Smooth muscle cell (in vitro differentiated cells): ENCODE measurements around the gene HSPA6. TPM values are rescaled to one million over a fixed set of nuclear protein-coding genes. Genes with fewer than 3 reads are reported as not detected.
"Not testable (repeated sequence)": the region's sequence is repeated elsewhere in the genome, so short reads cannot be mapped to it uniquely, and the experiment has no call there.

Experiments
- DNase-seq: peaks from one replicate; lab custom pipeline; 2025; ENCODE audit not compliant: unreplicated experiment; lab: John Stamatoyannopoulos, UW
- H2AFZ ChIP-seq: fragments of 200-600 bp; sonication (generic); 2 replicates; pipeline ENCODE4 v1.6.0; 2016; ENCODE audit warnings: antibody characterized with exemption, low read depth, mild to moderate bottlenecking
- H3F3A ChIP-seq: fragments of 200-600 bp; sonication (generic); 2 replicates; pipeline ENCODE4 v1.6.0; 2017; ENCODE audit warnings: antibody characterized with exemption, low read depth
- H3K27ac ChIP-seq: fragments of 200-600 bp; sonication (generic); 2 replicates; pipeline ENCODE4 v1.5.1; 2016; ENCODE audit warnings: low read depth, mild to moderate bottlenecking
- H3K27me3 ChIP-seq: fragments of 200-600 bp; sonication (generic); 2 replicates; pipeline ENCODE4 v1.6.1; 2016; ENCODE audit warnings: low read depth, mild to moderate bottlenecking
- H3K36me3 ChIP-seq: fragments of 200-600 bp; sonication (generic); 2 replicates; pipeline ENCODE4 v1.5.1; 2016; ENCODE audit warnings: low read depth
- H3K4me1 ChIP-seq: fragments of 200-600 bp; sonication (generic); 2 replicates; pipeline ENCODE4 v1.5.1; 2016; ENCODE audit warnings: low read depth
- H3K4me2 ChIP-seq: fragments of 200-600 bp; sonication (generic); 2 replicates; pipeline ENCODE4 v1.6.0; 2016; ENCODE audit warnings: mild to moderate bottlenecking
- H3K4me3 ChIP-seq: fragments of 200-600 bp; sonication (generic); 2 replicates; pipeline ENCODE4 v1.5.1; 2016; ENCODE audit warnings: mild to moderate bottlenecking
- H3K79me2 ChIP-seq: fragments of 200-600 bp; sonication (generic); 2 replicates; pipeline ENCODE4 v1.6.0; 2016; ENCODE audit warnings: low read depth, mild to moderate bottlenecking
- H3K9ac ChIP-seq: fragments of 200-600 bp; sonication (generic); 2 replicates; pipeline ENCODE4 v1.6.0; 2016; ENCODE audit warnings: low read depth
- H3K9me3 ChIP-seq: fragments of 200-600 bp; sonication (generic); replicated peaks from 2 replicates; pipeline ENCODE4 v1.5.1; 2016; ENCODE audit warnings: low read depth
- H4K20me1 ChIP-seq: fragments of 200-600 bp; sonication (generic); 2 replicates; pipeline ENCODE4 v1.6.0; 2016; ENCODE audit warnings: low read depth
- WGBS: methylation state at CpG from one replicate; pipeline ENCODE4 v1.1.7; 2016; ENCODE audit warnings: low lambda C conversion rate; 5-methylcytosine and 5-hydroxymethylcytosine counted together
- polyA plus RNA-seq: library from polyadenylated mRNA; unstranded; fragments of >200 nt; fragmentation: Nextera tagmentation; extraction: Ambion mirVana; gene quantifications from 2 replicates; pipeline ENCODE4 v1.2.1, GENCODE V29; 2016
- total RNA-seq: library from RNA; depleted of rRNA; stranded (reverse); fragments of >200 nt; gene quantifications from 2 replicates; pipeline ENCODE4 v1.2.3, GENCODE V29; 2014
- TF ChIP-seq, protein P1 (sequence below): fragments of 200-600 bp; sonication (generic); IDR thresholded peaks from 2 replicates; pipeline ENCODE4 v1.5.1; 2017; ENCODE audit warnings: borderline replicate concordance, mild to moderate bottlenecking, antibody characterized with exemption; ENCODE audit not compliant: insufficient read depth, poor library complexity, severe bottlenecking

The HSPA6 gene
- total and polyA plus RNA-seq, 2 experiments from 2014 or later: 0.18 to 0.45 TPM

DNA sequence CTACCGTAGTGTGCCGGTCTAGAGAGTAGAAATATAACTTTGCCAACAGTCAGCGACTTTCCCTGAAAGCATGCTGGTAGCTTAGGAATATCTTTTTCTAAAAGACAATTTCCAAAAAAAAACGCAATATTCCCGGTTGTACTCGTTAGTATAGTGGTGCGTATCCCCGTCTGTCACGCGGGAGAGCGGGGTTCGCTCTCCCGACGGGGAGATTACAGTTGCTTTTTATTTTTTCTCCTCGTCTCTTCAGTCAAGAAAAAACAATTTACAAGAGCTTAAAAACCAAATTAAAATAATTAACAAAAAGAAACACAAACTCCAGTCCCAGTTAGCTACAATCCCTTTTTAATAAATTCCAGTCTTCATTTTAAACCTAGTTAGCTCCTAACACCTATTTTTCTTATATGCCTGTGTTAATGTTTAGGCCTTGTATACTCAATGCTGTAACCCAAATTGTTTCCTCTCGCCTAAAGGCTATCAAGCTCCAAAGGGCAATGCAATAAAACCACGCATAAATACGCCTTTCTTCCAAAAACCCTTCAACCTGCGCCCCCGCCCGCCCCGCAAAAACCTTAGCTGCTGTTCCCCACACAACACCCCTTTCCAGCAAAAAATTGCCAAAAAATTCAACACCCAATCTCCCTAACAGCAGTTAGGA lies 7.8 kb downstream of the HSPA6 start:
- WGBS: 24% methylated on average over 22 of the region's 22 CpGs
- peak overlapping the region; percentile 6 for H2AFZ ChIP-seq

DNA sequence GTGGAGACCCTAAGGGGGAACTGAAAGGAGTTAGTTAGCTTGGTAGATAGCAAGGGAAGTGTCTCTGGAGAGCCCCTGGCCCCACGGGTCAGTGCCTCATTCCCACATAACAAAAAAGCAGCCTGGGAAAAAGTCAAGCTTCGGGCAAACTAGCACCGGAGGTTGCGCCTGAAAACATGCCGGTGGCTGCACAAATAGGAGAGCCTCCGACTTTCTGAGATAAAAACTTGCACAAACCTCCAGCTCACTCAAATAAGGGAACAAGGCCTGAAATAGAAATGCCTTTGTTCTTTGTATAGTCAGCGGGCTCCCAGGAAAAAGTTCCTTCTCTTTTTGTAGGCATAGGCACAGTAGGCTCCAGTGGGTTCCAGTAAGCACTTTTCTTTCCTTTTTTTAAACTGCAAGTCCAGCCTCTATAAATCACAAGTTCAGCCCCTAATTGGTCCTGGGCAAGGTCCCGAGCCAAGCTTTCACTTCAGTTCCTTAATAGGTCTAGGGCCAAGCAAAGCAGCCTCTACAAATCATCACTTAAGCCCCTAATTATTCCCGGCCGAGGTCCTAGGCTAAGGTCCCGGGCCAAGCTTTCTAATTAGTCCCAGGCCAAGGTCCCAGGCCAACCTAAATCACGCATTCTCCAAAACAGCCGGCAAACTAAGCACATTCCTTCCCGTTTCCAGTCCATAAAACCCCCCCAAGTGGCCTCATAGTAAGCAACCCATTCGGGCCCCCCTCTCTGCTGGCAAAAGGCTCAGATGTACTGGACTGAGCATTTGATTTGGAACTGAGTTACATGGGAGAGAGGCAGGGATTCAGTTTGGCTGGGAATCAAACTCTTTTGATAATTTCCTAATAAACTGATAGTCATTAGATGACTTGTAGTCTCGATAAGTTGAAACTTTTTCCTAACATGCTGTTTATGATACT lies 8.6 kb downstream of the HSPA6 start:
- not testable (repeated sequence) for H3K79me2 ChIP-seq, H3K36me3 ChIP-seq, H3K27me3 ChIP-seq, H3K9me3 ChIP-seq, H4K20me1 ChIP-seq, H3K27ac ChIP-seq, H3K9ac ChIP-seq, DNase-seq
- Histone ChIP-seq H3K4me3 (peak overlapping the region; percentile 78), H3F3A (peaks cover 11% of the 10 kb centered on the region), H3K4me1 (peaks cover 15% of the 10 kb centered on the region), H2AFZ (peak overlapping the region; percentile 6), H3K4me2 (peak overlapping the region; percentile 92)
- WGBS: 20% methylated on average over 16 of the region's 16 CpGs

More for the DNA sequence above, 7.8 kb downstream of the HSPA6 start:
- Histone ChIP-seq H3F3A (peaks cover 11% of the 10 kb centered on the region), H3K9me3 (no peaks in the 10 kb centered on the region), H3K27me3 (no peaks in the 10 kb centered on the region), H3K9ac (no peak overlapping the region), H3K4me1 (peaks cover 15% of the 10 kb centered on the region), H3K36me3 (no peaks in the 10 kb centered on the region), H4K20me1 (no peaks in the 10 kb centered on the region), H3K27ac (no peak overlapping the region), H3K79me2 (no peaks in the 10 kb centered on the region), H3K4me3 (peak overlapping the region; percentile 78), H3K4me2 (peak overlapping the region; percentile 92)
- DNase-seq: no peak
- TF ChIP-seq, protein P1, sequence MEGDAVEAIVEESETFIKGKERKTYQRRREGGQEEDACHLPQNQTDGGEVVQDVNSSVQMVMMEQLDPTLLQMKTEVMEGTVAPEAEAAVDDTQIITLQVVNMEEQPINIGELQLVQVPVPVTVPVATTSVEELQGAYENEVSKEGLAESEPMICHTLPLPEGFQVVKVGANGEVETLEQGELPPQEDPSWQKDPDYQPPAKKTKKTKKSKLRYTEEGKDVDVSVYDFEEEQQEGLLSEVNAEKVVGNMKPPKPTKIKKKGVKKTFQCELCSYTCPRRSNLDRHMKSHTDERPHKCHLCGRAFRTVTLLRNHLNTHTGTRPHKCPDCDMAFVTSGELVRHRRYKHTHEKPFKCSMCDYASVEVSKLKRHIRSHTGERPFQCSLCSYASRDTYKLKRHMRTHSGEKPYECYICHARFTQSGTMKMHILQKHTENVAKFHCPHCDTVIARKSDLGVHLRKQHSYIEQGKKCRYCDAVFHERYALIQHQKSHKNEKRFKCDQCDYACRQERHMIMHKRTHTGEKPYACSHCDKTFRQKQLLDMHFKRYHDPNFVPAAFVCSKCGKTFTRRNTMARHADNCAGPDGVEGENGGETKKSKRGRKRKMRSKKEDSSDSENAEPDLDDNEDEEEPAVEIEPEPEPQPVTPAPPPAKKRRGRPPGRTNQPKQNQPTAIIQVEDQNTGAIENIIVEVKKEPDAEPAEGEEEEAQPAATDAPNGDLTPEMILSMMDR: no peak

DNA sequence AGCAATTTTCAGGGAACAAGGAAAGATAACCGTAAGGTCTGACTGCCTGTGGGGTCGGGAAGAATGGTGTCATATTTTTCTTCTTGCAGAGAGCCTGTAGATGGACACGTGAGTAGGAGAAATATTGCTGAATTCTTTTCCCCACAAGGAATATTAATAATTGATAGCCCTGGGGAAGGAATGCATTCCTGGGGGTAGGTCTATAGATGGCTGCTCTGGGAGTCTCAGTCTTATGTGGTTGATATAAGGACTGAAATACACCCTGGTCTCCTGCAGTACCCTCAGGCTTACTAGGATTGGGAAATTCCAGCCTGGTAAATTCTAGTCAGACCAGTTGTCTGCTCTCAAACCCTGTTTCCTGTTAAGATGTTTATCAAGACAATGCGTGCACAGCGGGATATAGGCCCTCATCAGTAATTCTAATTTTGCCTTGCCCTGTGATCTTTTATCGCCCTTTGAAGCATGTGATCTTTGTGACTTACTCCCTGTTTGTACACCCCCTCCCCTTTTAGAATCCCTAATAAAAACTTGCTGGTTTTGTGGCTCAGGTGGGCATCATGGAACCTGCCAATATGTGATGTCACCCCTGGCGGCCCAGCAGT lies 12.8 kb downstream of the HSPA6 start:
- not testable (repeated sequence) for H3K36me3 ChIP-seq, H3K9ac ChIP-seq, H3K9me3 ChIP-seq, H3K27ac ChIP-seq, DNase-seq, H3K27me3 ChIP-seq, H2AFZ ChIP-seq, H3K79me2 ChIP-seq, H3K4me3 ChIP-seq, H3F3A ChIP-seq, H4K20me1 ChIP-seq, H3K4me2 ChIP-seq, H3K4me1 ChIP-seq
- 79% methylated on average over 7 of the region's 7 CpGs for WGBS

DNA sequence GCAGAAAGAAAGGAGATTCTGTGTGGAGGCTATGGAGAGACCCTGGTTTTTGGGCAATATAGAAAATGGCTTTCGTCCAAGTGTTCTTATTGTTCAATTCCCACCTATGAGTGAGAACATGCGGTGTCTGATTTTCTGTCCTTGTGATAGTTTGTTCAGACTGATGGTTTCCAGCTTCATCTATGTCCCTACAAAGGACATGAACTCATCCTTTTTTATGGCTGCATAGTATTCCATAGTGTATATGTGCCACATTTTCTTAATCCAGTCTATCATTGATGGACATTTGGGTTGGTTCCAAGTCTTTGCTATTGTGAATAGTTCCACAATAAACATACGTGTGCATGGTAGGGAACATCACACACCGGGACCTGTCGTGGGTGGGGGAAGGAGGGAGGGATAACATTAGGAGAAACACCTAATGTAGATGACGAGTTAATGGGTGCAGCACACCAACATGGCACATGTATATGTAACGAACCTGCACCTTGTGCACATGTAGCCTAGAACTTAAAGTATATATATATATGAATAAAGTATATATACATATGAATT lies 14.7 kb downstream of the HSPA6 start:
- not testable (repeated sequence) for H3K79me2 ChIP-seq, H3K4me3 ChIP-seq, H2AFZ ChIP-seq, H4K20me1 ChIP-seq, H3K27me3 ChIP-seq, H3K9ac ChIP-seq, H3K27ac ChIP-seq, H3K4me1 ChIP-seq, H3K36me3 ChIP-seq, DNase-seq, H3F3A ChIP-seq, H3K9me3 ChIP-seq
- H3K4me2 ChIP-seq: peak overlapping the region; percentile 92
- 92% methylated on average over 7 of the region's 7 CpGs for WGBS

DNA sequence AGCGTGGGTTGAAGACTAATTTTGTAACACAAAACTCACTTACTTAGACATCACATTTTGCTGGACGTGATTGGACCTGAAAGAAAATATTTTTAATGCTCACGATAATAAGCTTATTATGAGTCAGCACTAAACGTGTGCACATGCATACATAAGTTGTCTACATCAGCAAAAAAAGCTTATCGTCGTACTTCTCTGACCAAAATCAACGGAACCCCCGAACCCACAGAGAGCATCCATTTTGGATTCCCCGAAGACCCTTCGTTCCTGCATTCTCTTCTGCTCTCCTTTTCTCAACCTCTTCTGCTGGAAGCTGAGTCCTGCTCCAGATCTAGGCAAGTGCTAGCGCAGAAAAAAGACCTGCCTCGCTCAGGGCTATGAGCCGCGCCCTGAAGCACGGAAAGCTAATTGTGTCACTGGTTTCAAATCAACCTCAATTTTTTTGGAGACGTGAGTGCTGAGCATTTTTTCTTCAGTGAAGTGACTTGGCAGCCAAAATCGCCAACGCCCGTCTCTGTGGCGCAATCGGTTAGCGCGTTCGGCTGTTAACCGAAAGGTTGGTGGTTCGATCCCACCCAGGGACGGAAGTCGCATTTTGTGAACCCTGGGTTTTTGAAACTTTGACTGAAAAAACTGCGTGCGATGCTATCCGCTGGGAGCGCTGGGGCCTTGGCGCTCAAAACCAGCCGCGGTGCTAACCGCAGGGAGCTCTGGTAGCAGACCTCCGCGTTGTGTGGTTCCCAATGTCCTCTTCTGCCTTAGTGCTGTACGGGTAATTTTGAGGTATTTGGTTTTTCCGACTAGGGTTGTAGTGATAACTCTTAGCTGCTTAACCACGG lies 15.6 kb downstream of the HSPA6 start:
- H3K36me3 ChIP-seq, H3F3A ChIP-seq, H3K27me3 ChIP-seq, H3K27ac ChIP-seq, H3K9me3 ChIP-seq, H3K79me2 ChIP-seq, H4K20me1 ChIP-seq, H3K4me1 ChIP-seq: not testable (repeated sequence)
- peak overlapping the region; percentile 87 for H2AFZ ChIP-seq
- DNase-seq: peak; percentile 48
- 2% methylated on average over 41 of the region's 41 CpGs for WGBS
- peak overlapping the region; percentile 35 for H3K9ac ChIP-seq
- peak overlapping the region; percentile 81 for H3K4me3 ChIP-seq
- peak overlapping the region; percentile 92 for H3K4me2 ChIP-seq

DNA sequence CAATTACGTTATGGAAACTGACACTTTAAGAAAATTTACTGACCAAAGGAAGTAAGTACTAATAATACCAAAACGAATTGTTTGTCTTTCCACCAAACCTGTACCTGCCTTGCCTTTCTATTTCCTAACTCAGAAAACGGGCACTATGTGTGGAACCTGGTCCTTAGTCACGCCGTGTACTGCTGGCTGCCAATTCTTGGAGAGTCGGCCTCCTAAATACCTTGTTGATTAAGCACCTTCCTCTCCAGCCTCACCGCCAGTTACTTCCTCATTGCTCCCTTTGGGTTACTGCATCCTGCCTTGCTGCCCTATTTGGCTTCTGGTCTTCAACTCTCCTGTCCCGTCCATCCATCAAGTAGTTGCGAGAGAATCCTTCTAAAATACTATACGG lies 16.2 kb downstream of the HSPA6 start:
- peak overlapping the region; percentile 81 for H3K4me3 ChIP-seq

More for the DNA sequence above, 16.2 kb downstream of the HSPA6 start:
- not testable (repeated sequence) for H3K27me3 ChIP-seq, H2AFZ ChIP-seq, H3K36me3 ChIP-seq, H3K9me3 ChIP-seq, H4K20me1 ChIP-seq, DNase-seq, H3K9ac ChIP-seq, H3K4me1 ChIP-seq, H3F3A ChIP-seq, H3K27ac ChIP-seq, H3K79me2 ChIP-seq
- peak overlapping the region; percentile 92 for H3K4me2 ChIP-seq
- WGBS: 52% methylated on average over 10 of the region's 10 CpGs
